OCI-LY1 (cell line): ENCODE measurements around the gene PXDN.

Experiments used
- H2AFZ ChIP-seq: fragments of 200-600 bp; sonication (generic), shearing (Covaris generic); 2 replicates; pipeline ENCODE4 v1.6.0; 2014; ENCODE audit warnings: antibody characterized with exemption, mild to moderate bottlenecking, low read length
- H3F3A ChIP-seq: fragments of 200-600 bp; sonication (generic), shearing (Covaris generic); 2 replicates; pipeline ENCODE4 v1.6.0; 2014; ENCODE audit warnings: mild to moderate bottlenecking, antibody characterized with exemption, low read length, moderate library complexity; ENCODE audit not compliant: insufficient read depth
- H3K27ac ChIP-seq: fragments of 200-600 bp; sonication (generic); 2 replicates; pipeline ENCODE4 v1.5.1; 2014; ENCODE audit warnings: low read length, mixed run types, mild to moderate bottlenecking, low read depth; ENCODE audit not compliant: poor library complexity, severe bottlenecking
- H3K27me3 ChIP-seq: fragments of 200-600 bp; sonication (generic); 2 replicates; pipeline ENCODE4 v1.6.0; 2014; ENCODE audit warnings: antibody characterized with exemption, mild to moderate bottlenecking, low read length, moderate library complexity; ENCODE audit not compliant: insufficient read depth
- H3K36me3 ChIP-seq: fragments of 200-600 bp; sonication (generic); 2 replicates; pipeline ENCODE4 v1.6.1; 2014; ENCODE audit warnings: mild to moderate bottlenecking, antibody characterized with exemption, low read length, moderate library complexity, mixed read lengths; ENCODE audit not compliant: insufficient read depth
- H3K4me1 ChIP-seq: fragments of 200-600 bp; sonication (generic); 2 replicates; pipeline ENCODE4 v1.5.1; 2014; ENCODE audit warnings: mild to moderate bottlenecking, low read length, moderate library complexity; ENCODE audit not compliant: insufficient read depth, severe bottlenecking
- H3K4me2 ChIP-seq: fragments of 200-600 bp; sonication (generic), shearing (Covaris generic); 2 replicates; pipeline ENCODE4 v1.6.1; 2014; ENCODE audit warnings: low read length
- H3K4me3 ChIP-seq: fragments of 200-600 bp; sonication (generic); 2 replicates; pipeline ENCODE4 v1.5.1; 2014; ENCODE audit warnings: low read length, low read depth, mild to moderate bottlenecking, mixed read lengths; ENCODE audit not compliant: poor library complexity, severe bottlenecking
- H3K79me2 ChIP-seq: fragments of 200-600 bp; shearing (Covaris generic); 2 replicates; pipeline ENCODE4 v1.6.1; 2016; ENCODE audit warnings: mixed run types, low read length, mixed read lengths; ENCODE audit not compliant: insufficient read depth
- H3K9ac ChIP-seq: fragments of 200-600 bp; sonication (generic), shearing (Covaris generic); 2 replicates; pipeline ENCODE4 v1.6.1; 2014; ENCODE audit warnings: mild to moderate bottlenecking, low read length, mixed read lengths
- H3K9me2 ChIP-seq: fragments of 200-600 bp; sonication (generic), shearing (Covaris generic); 2 replicates; pipeline ENCODE4 v1.6.1; 2014; ENCODE audit warnings: low read depth, mild to moderate bottlenecking, low read length, mixed read lengths
- H3K9me3 ChIP-seq: fragments of 200-600 bp; shearing (Covaris generic); 2 replicates; pipeline ENCODE4 v1.6.1; 2014; ENCODE audit warnings: low read length, mixed read lengths
- H4K20me1 ChIP-seq: fragments of 200-600 bp; sonication (generic), shearing (Covaris generic); 2 replicates; pipeline ENCODE4 v1.6.0; 2016; ENCODE audit warnings: mild to moderate bottlenecking, low read length; ENCODE audit not compliant: insufficient read depth
- CTCF ChIP-seq: fragments of 200-600 bp; sonication (generic), shearing (Covaris generic); IDR thresholded peaks from 2 replicates; pipeline ENCODE4 v1.5.1; 2017; ENCODE audit warnings: mild to moderate bottlenecking, antibody characterized with exemption, low read length, moderate library complexity, mixed read lengths
- EZH2 ChIP-seq: fragments of 200-600 bp; sonication (generic), shearing (Covaris generic); IDR thresholded peaks from 2 replicates; pipeline ENCODE4 v1.8.0; 2017; ENCODE audit warnings: borderline replicate concordance, mixed run types, mild to moderate bottlenecking, antibody characterized with exemption, low read length, moderate library complexity, mixed read lengths

Gene PXDN

GRCh38 chr2:1599301-1600085 is 144.8 kb downstream of the PXDN start:
- Histone ChIP-seq H3K9me3 (no peaks in the 10 kb centered on the region), H3K4me3 (no peak overlapping the region), H3K4me2 (no peak overlapping the region), H2AFZ (no peak overlapping the region), H3K36me3 (no peaks in the 10 kb centered on the region), H3K9me2 (no peaks in the 10 kb centered on the region), H3K4me1 (no peaks in the 10 kb centered on the region), H3K79me2 (no peaks in the 10 kb centered on the region), H4K20me1 (no peaks in the 10 kb centered on the region), H3F3A (no peaks in the 10 kb centered on the region), H3K27ac (no peak overlapping the region), H3K27me3 (no peaks in the 10 kb centered on the region), H3K9ac (no peak overlapping the region)
- TF ChIP-seq EZH2 (no peak), CTCF (no peak)

GRCh38 chr2:1598800-1599199 is 145.5 kb downstream of the PXDN start:
- Histone ChIP-seq H3K9ac (no peak overlapping the region), H3K4me1 (no peaks in the 10 kb centered on the region), H2AFZ (no peak overlapping the region)

GRCh38 chr2:1598041-1598710 is 146.1 kb downstream of the PXDN start:
- H4K20me1 ChIP-seq, result no peaks in the 10 kb centered on the region
- no peak overlapping the region for H3K4me2 ChIP-seq
- H3K27me3 ChIP-seq, result no peaks in the 10 kb centered on the region
- no peaks in the 10 kb centered on the region for H3K9me3 ChIP-seq
- H3K9me2 ChIP-seq, result no peaks in the 10 kb centered on the region
- no peak overlapping the region for H3K4me3 ChIP-seq
- no peak overlapping the region for H2AFZ ChIP-seq
- H3F3A ChIP-seq, result no peaks in the 10 kb centered on the region
- TF ChIP-seq CTCF, result no peak
- no peak for TF ChIP-seq EZH2
- H3K27ac ChIP-seq, result no peak overlapping the region
- no peaks in the 10 kb centered on the region for H3K4me1 ChIP-seq
- no peaks in the 10 kb centered on the region for H3K79me2 ChIP-seq
- H3K36me3 ChIP-seq, result no peaks in the 10 kb centered on the region
- H3K9ac ChIP-seq, result no peak overlapping the region

More at GRCh38 chr2:1598800-1599199, 145.5 kb downstream of the PXDN start:
- Histone ChIP-seq H4K20me1 (no peaks in the 10 kb centered on the region), H3K36me3 (no peaks in the 10 kb centered on the region), H3K9me3 (no peaks in the 10 kb centered on the region), H3K4me2 (no peak overlapping the region), H3K79me2 (no peaks in the 10 kb centered on the region), H3F3A (no peaks in the 10 kb centered on the region), H3K4me3 (no peak overlapping the region), H3K27ac (no peak overlapping the region), H3K9me2 (no peaks in the 10 kb centered on the region), H3K27me3 (no peaks in the 10 kb centered on the region)
- TF ChIP-seq CTCF (no peak), EZH2 (no peak)
